Activated naive CD8-positive, alpha-beta T cell treated with anti-CD3 and anti-CD28 coated beads, Interleukin-2, amount 10 ng/mL, durations not matched to agents 7 days and 5 days (primary cell): Measurements from ENCODE around the gene PRDM15. TPM values are rescaled to one million over a fixed set of nuclear protein-coding genes. Genes with fewer than 3 reads are reported as not detected.

ENCODE experiments used
- ATAC-seq: fragments of 150-1000 bp; cut with Tn5 transposase; one replicate; pipeline ENCODE4 v1.10.0; 2021; ENCODE audit warnings: low read depth, moderate library complexity
- POLR2A ChIA-PET: fragments of 350-600 bp; sonication (Branson Sonifier 250); formaldehyde crosslinking; loops from one replicate; lab custom pipeline; 2021; ENCODE audit warnings: antibody characterized with exemption; lab: Charles Lee
- DNase-seq: peaks from one replicate; pipeline ENCODE4 v3.0.0; 2021
- H3K27ac Mint-ChIP-seq: one replicate; pipeline ENCODE4 v1.8.0; 2022; ENCODE audit warnings: mild to moderate bottlenecking, mixed read lengths
- H3K27me3 Mint-ChIP-seq: one replicate; pipeline ENCODE4 v1.8.0; 2022; ENCODE audit warnings: mild to moderate bottlenecking, moderate library complexity, mixed read lengths
- H3K36me3 Mint-ChIP-seq: one replicate; pipeline ENCODE4 v1.8.0; 2021; ENCODE audit warnings: mild to moderate bottlenecking, mixed read lengths
- H3K4me1 Mint-ChIP-seq: one replicate; pipeline ENCODE4 v1.8.0; 2021; ENCODE audit warnings: mixed read lengths
- H3K4me3 Mint-ChIP-seq: one replicate; pipeline ENCODE4 v1.8.0; 2022; ENCODE audit warnings: mild to moderate bottlenecking, moderate library complexity, mixed read lengths
- H3K9me3 Mint-ChIP-seq: one replicate; pipeline ENCODE4 v1.8.0; 2021; ENCODE audit warnings: mixed read lengths
- total RNA-seq, 2 experiments: library from RNA; stranded (reverse); gene quantifications; one replicate each; pipeline ENCODE4 v1.2.3, GENCODE V29; 2021

Gene PRDM15
- total RNA-seq, 2 experiments from 2014 or later, result 14.2 to 14.8 TPM

GRCh38 chr21:41864311-41865001 is 14.7 kb downstream of the PRDM15 start:
- no peak for ATAC-seq
- Mint-ChIP-seq H3K9me3 (no peaks in the 10 kb centered on the region), H3K4me3 (no peak overlapping the region), H3K27me3 (no peaks in the 10 kb centered on the region), H3K4me1 (peaks cover 21% of the 10 kb centered on the region), H3K36me3 (peaks cover 3% of the 10 kb centered on the region), H3K27ac (no peak overlapping the region)
- POLR2A ChIA-PET, result no interaction called here
- no peak for DNase-seq

GRCh38 chr21:41863439-41863740 is 15.8 kb downstream of the PRDM15 start:
- POLR2A ChIA-PET, result interaction anchor here (0.8 kb wide), 1 partner anchor 15 kb away, joined by 3 read pairs; no protein-coding TSS in a partner anchor
- no peak overlapping the region for H3K27ac Mint-ChIP-seq
- no peak for ATAC-seq
- peaks cover 19% of the 10 kb centered on the region for H3K4me1 Mint-ChIP-seq
- no peaks in the 10 kb centered on the region for H3K9me3 Mint-ChIP-seq
- H3K27me3 Mint-ChIP-seq, result no peaks in the 10 kb centered on the region
- peaks cover 1% of the 10 kb centered on the region for H3K36me3 Mint-ChIP-seq
- H3K4me3 Mint-ChIP-seq, result no peak overlapping the region
- DNase-seq, result no peak

- POLR2A ChIA-PET, result no interaction called here
- Mint-ChIP-seq H3K9me3 (no peaks in the 10 kb centered on the region), H3K4me1 (peaks cover 19% of the 10 kb centered on the region), H3K4me3 (no peak overlapping the region), H3K27me3 (no peaks in the 10 kb centered on the region), H3K36me3 (peaks cover 1% of the 10 kb centered on the region), H3K27ac (no peak overlapping the region)
- DNase-seq (no peak), ATAC-seq (no peak)
Measured at GRCh38 chr21:41861987-41862386, 17.2 kb downstream of the PRDM15 start.

GRCh38 chr21:41861255-41861654 is 17.9 kb downstream of the PRDM15 start:
- ATAC-seq (no peak), DNase-seq (no peak)
- Mint-ChIP-seq H3K9me3 (no peaks in the 10 kb centered on the region), H3K4me3 (no peak overlapping the region), H3K27me3 (no peaks in the 10 kb centered on the region), H3K4me1 (peaks cover 14% of the 10 kb centered on the region), H3K27ac (no peak overlapping the region), H3K36me3 (peaks cover 6% of the 10 kb centered on the region)
- POLR2A ChIA-PET, result no interaction called here

- ATAC-seq, result no peak
- POLR2A ChIA-PET, result interaction anchor here (0.6 kb wide), 1 partner anchor 43 kb away, joined by 3 read pairs; no protein-coding TSS in a partner anchor
- Mint-ChIP-seq H3K36me3 (peaks cover 6% of the 10 kb centered on the region), H3K27me3 (no peaks in the 10 kb centered on the region), H3K9me3 (no peaks in the 10 kb centered on the region), H3K4me1 (peaks cover 3% of the 10 kb centered on the region), H3K27ac (no peak overlapping the region), H3K4me3 (no peak overlapping the region)
- DNase-seq, result no peak
Measured at GRCh38 chr21:41859297-41859980, 19.7 kb downstream of the PRDM15 start.

GRCh38 chr21:41858466-41859296 is 20.5 kb downstream of the PRDM15 start:
- no peak overlapping the region for H3K4me3 Mint-ChIP-seq
- POLR2A ChIA-PET, result no interaction called here
- no peak overlapping the region for H3K27ac Mint-ChIP-seq
- H3K27me3 Mint-ChIP-seq, result no peaks in the 10 kb centered on the region
- peaks cover 3% of the 10 kb centered on the region for H3K4me1 Mint-ChIP-seq
- ATAC-seq (no peak), DNase-seq (no peak)
- no peaks in the 10 kb centered on the region for H3K9me3 Mint-ChIP-seq
- peaks cover 6% of the 10 kb centered on the region for H3K36me3 Mint-ChIP-seq

- no peak overlapping the region for H3K4me3 Mint-ChIP-seq
- H3K9me3 Mint-ChIP-seq, result no peaks in the 10 kb centered on the region
- H3K27ac Mint-ChIP-seq, result no peak overlapping the region
- no peaks in the 10 kb centered on the region for H3K27me3 Mint-ChIP-seq
- H3K4me1 Mint-ChIP-seq, result peaks cover 3% of the 10 kb centered on the region
- ATAC-seq (no peak), DNase-seq (no peak)
- peaks cover 6% of the 10 kb centered on the region for H3K36me3 Mint-ChIP-seq
- POLR2A ChIA-PET, result no interaction called here
Measured at GRCh38 chr21:41857771-41858300, 21.3 kb downstream of the PRDM15 start.

GRCh38 chr21:41856572-41856971 is 22.6 kb downstream of the PRDM15 start:
- ATAC-seq (no peak), DNase-seq (no peak)
- Mint-ChIP-seq H3K4me1 (no peaks in the 10 kb centered on the region), H3K9me3 (no peaks in the 10 kb centered on the region), H3K27ac (no peak overlapping the region), H3K4me3 (no peak overlapping the region), H3K27me3 (no peaks in the 10 kb centered on the region), H3K36me3 (peaks cover 6% of the 10 kb centered on the region)
- POLR2A ChIA-PET, result no interaction called here

GRCh38 chr21:41854426-41854995 is 24.6 kb downstream of the PRDM15 start:
- H3K4me3 Mint-ChIP-seq, result no peak overlapping the region
- peaks cover 8% of the 10 kb centered on the region for H3K36me3 Mint-ChIP-seq
- POLR2A ChIA-PET, result interaction anchor here (0.6 kb wide), 1 partner anchor 74 kb away, joined by 4 read pairs; no protein-coding TSS in a partner anchor
- DNase-seq, result no peak
- H3K27ac Mint-ChIP-seq, result no peak overlapping the region
- H3K9me3 Mint-ChIP-seq, result no peaks in the 10 kb centered on the region
- no peak for ATAC-seq
- no peaks in the 10 kb centered on the region for H3K27me3 Mint-ChIP-seq
- H3K4me1 Mint-ChIP-seq, result no peaks in the 10 kb centered on the region

GRCh38 chr21:41852929-41853320 is 26.2 kb downstream of the PRDM15 start:
- Mint-ChIP-seq H3K4me3 (no peak overlapping the region), H3K36me3 (peaks cover 8% of the 10 kb centered on the region), H3K9me3 (no peaks in the 10 kb centered on the region), H3K27me3 (no peaks in the 10 kb centered on the region), H3K27ac (no peak overlapping the region), H3K4me1 (no peaks in the 10 kb centered on the region)
- no peak for ATAC-seq
- no peak for DNase-seq
- POLR2A ChIA-PET, result no interaction called here

GRCh38 chr21:41852151-41852928 is 26.8 kb downstream of the PRDM15 start:
- no peak for DNase-seq
- Mint-ChIP-seq H3K9me3 (no peaks in the 10 kb centered on the region), H3K27me3 (no peaks in the 10 kb centered on the region), H3K4me1 (no peaks in the 10 kb centered on the region), H3K36me3 (peaks cover 8% of the 10 kb centered on the region), H3K27ac (no peak overlapping the region), H3K4me3 (no peak overlapping the region)
- no peak for ATAC-seq
- POLR2A ChIA-PET, result no interaction called here

- Mint-ChIP-seq H3K4me3 (no peak overlapping the region), H3K36me3 (peaks cover 4% of the 10 kb centered on the region), H3K9me3 (no peaks in the 10 kb centered on the region), H3K27me3 (no peaks in the 10 kb centered on the region), H3K4me1 (no peaks in the 10 kb centered on the region), H3K27ac (no peak overlapping the region)
- DNase-seq, result no peak
- ATAC-seq, result no peak
- POLR2A ChIA-PET, result no interaction called here
Measured at GRCh38 chr21:41851090-41851790, 27.9 kb downstream of the PRDM15 start.
